WERI-Rb-1 (cell line): Measurements from ENCODE around the gene EXOC6.

ENCODE experiments used
- DNase-seq: peaks from one replicate; pipeline ENCODE4 v3.0.0-alpha.2; 2020
- H3K27ac ChIP-seq: fragments of 250-450 bp; sonication (Bioruptor Pico); 2 replicates; pipeline ENCODE4 v1.5.1; 2020; ENCODE audit warnings: mild to moderate bottlenecking, moderate library complexity
- H3K27me3 ChIP-seq: fragments of 250-450 bp; sonication (Bioruptor Pico); 2 replicates; pipeline ENCODE4 v1.5.1; 2021; ENCODE audit warnings: mild to moderate bottlenecking, low read depth, moderate library complexity; ENCODE audit not compliant: insufficient read depth, severe bottlenecking
- H3K36me3 ChIP-seq: fragments of 250-450 bp; sonication (Bioruptor Pico); 2 replicates; pipeline ENCODE4 v1.5.1; 2020; ENCODE audit warnings: mild to moderate bottlenecking, moderate library complexity
- H3K4me3 ChIP-seq: 2 replicates; pipeline ENCODE4 v1.5.1; 2011; ENCODE audit warnings: low read depth, mild to moderate bottlenecking, control low read depth, low read length
- H3K9me3 ChIP-seq: fragments of 250-450 bp; sonication (Bioruptor Pico); 2 replicates; pipeline ENCODE4 v1.5.1; 2021; ENCODE audit warnings: mild to moderate bottlenecking, moderate library complexity; ENCODE audit not compliant: severe bottlenecking
- TF ChIP-seq, protein P1 (sequence below): IDR thresholded peaks from 2 replicates; pipeline ENCODE4 v1.5.1; 2011; ENCODE audit warnings: low read depth, mild to moderate bottlenecking, control low read depth, inconsistent platforms, low read length

The EXOC6 gene

DNA sequence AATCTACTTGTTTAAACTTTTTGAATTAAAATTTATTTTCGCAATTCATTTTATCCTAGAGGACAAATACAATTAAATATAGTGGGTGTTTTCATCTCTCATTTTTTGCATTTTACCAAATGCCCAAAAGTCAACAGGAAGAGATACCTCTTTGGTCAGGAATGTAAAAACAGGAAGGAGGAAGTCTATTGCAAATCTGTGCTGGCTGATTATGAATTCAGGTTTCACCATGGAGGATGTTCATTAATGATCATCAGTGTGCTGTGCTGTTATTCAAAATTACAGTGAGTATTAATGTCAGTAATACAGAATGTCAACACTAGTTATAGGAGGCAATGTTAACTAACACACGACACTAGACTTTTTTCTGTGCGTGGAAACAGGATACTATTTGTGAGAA, 24.7 kb downstream of the EXOC6 start:
- Histone ChIP-seq H3K27ac (no peak overlapping the region), H3K4me3 (no peak overlapping the region), H3K36me3 (no peaks in the 10 kb centered on the region), H3K27me3 (no peaks in the 10 kb centered on the region), H3K9me3 (no peaks in the 10 kb centered on the region)
- no peak for DNase-seq
- TF ChIP-seq, protein P1, sequence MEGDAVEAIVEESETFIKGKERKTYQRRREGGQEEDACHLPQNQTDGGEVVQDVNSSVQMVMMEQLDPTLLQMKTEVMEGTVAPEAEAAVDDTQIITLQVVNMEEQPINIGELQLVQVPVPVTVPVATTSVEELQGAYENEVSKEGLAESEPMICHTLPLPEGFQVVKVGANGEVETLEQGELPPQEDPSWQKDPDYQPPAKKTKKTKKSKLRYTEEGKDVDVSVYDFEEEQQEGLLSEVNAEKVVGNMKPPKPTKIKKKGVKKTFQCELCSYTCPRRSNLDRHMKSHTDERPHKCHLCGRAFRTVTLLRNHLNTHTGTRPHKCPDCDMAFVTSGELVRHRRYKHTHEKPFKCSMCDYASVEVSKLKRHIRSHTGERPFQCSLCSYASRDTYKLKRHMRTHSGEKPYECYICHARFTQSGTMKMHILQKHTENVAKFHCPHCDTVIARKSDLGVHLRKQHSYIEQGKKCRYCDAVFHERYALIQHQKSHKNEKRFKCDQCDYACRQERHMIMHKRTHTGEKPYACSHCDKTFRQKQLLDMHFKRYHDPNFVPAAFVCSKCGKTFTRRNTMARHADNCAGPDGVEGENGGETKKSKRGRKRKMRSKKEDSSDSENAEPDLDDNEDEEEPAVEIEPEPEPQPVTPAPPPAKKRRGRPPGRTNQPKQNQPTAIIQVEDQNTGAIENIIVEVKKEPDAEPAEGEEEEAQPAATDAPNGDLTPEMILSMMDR: no peak

DNA sequence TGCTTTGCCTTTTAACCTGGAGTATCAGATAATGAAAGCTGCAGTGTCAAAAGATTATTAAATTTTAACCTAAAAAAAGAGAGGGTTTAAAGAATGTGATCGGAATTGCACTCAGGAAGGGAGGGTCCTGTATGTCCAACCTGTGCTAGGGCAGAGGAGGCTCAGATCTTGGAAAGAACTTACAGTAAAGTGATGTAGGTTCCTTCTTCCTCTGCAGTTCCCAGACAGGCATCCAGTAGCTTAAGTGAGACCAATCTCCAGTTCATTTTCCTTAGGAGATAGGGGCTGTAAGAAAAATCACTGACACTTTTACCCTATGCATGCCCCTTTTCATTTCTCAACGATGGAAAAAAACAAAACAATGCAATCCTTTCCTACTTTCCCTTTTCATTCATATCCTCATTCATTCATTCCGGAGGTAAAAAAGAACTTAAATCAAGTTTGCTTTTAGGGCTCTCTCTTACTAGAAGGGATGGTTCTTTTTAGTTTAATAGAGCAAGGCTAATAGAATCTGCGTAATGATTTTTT, 28.3 kb downstream of the EXOC6 start:
- DNase-seq: no peak
- Histone ChIP-seq H3K36me3 (no peaks in the 10 kb centered on the region), H3K27me3 (no peaks in the 10 kb centered on the region), H3K9me3 (no peaks in the 10 kb centered on the region), H3K4me3 (no peak overlapping the region), H3K27ac (no peak overlapping the region)
- TF ChIP-seq, protein P1: no peak

DNA sequence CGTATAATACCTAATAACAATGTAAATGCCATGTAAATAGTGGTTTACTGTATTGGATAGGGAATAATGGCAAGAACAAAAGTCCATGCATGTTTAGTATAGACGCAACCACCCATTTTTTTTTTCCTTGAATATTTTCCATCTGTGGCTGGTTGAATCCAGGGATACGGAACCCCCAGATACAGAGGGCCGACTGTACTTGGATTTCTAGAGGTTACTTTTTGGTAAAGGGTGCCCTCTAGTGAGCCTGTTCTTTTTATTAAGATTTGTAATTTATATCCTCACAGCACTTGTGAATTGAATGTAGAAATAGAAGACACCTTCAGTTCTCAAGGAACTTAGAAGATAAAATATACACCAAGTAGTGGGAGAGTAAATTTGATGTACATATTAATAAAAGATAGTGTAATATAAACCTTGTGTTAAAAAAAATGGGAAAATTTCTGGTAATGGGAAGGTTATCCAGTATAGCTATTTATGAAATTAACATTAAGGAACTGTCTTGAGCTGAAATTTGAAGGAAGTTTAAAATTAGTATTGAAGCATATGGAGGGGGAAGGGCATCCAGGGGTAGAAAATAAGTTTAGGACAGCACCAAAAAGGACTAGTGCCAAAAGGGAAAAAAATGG, 32.0 kb downstream of the EXOC6 start:
- H3K27me3 ChIP-seq: no peaks in the 10 kb centered on the region
- DNase-seq: no peak
- TF ChIP-seq, protein P1: no peak

DNA sequence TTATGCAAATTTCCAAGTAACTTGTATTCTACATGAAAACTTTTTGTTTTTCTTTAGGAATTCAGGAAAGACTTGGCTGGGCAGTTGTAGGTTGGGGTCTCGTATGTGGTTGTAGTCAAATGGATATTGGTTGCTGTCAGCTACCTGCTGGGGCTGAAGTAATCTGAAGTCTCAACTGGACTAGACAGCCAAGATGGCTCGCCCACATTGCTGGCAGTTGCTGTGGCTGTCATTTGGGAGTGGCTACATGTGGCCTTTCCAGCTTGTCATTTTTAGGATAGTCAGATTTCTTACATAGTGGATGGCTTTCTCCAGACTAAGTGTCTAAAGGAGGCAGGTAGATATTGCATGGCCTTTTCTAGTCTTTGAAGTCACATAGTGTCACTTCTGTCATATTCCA, 32.6 kb downstream of the EXOC6 start:
- Histone ChIP-seq H3K4me3 (no peak overlapping the region), H3K27ac (no peak overlapping the region), H3K36me3 (no peaks in the 10 kb centered on the region), H3K9me3 (no peaks in the 10 kb centered on the region), H3K27me3 (no peaks in the 10 kb centered on the region)
- no peak for DNase-seq
- TF ChIP-seq, protein P1: no peak

More for the DNA sequence above, 32.0 kb downstream of the EXOC6 start:
- Histone ChIP-seq H3K27ac (no peak overlapping the region), H3K36me3 (no peaks in the 10 kb centered on the region), H3K9me3 (no peaks in the 10 kb centered on the region), H3K4me3 (no peak overlapping the region)

DNA sequence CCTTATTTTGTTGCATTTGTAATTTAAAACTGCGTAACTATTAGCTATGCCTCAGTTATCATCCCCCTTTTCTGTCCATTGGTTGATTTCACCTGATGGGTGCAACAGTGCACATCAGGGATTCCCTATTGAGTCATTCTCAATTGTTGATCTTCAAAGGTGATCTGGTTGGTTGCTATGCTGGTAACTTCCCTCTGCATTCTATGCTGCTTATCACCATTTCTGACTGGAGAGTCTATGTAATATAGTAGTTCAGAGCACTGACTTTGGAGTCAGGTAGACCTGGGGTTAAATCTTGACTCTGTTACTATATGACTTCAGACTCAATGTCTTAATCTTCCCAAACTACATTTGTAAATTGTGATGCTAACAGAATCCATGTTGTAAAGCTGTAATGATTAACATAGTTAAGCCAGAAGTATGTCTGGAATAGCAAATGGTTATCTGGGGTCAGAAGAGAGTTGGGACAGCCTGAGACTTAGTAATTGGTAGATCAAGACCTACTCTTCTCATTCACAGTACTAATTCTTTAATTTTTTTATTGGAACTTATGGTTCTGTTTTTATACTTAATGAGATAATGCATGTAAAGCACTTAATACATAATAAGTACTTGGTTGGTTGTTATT, 38.1 kb downstream of the EXOC6 start:
- TF ChIP-seq, protein P1: no peak

DNA sequence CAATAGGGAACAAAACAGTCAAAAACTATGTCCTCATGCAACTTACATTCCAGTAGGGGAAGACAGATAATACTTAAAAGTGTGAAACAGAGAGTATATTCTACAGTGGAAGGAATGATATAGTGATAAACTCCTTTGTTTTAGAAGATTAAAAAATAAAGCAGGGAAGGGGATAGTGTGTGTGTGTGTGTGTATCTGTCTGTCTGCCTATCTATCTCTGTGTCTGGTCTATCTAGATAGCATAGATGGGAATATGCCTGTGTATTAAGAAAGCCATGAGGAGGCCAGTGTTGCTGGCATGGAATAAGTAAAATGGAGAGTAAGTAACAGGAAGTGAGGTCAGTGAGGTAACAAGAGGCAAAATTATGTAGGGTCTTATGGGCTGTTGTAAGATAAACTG, 42.2 kb downstream of the EXOC6 start:
- Histone ChIP-seq H3K27ac (no peak overlapping the region), H3K4me3 (no peak overlapping the region), H3K36me3 (no peaks in the 10 kb centered on the region), H3K27me3 (no peaks in the 10 kb centered on the region), H3K9me3 (no peaks in the 10 kb centered on the region)
- no peak for DNase-seq
- TF ChIP-seq, protein P1: no peak

More for the DNA sequence above, 38.1 kb downstream of the EXOC6 start:
- no peaks in the 10 kb centered on the region for H3K27me3 ChIP-seq
- no peaks in the 10 kb centered on the region for H3K9me3 ChIP-seq
- DNase-seq: no peak
- no peak overlapping the region for H3K27ac ChIP-seq
- no peak overlapping the region for H3K4me3 ChIP-seq
- H3K36me3 ChIP-seq: no peaks in the 10 kb centered on the region
